Endothelial cell of umbilical vein (primary cell): Measurements from ENCODE around the gene HECTD4. TPM values are rescaled to one million over a fixed set of nuclear protein-coding genes. Genes with fewer than 3 reads are reported as not detected.

ENCODE experiments used
- BruUV-seq: library from RNA; stranded (reverse); fragments of 400-500 nt; replicated peaks from 2 replicates; lab custom pipeline; 2021; lab: Mats Ljungman, UMichigan
- CTCF ChIA-PET: fragments of 300-600, 350-600 bp; sonication (Branson Sonifier 250); formaldehyde crosslinking; loops from one replicate; lab custom pipeline; 2021; ENCODE audit warnings: antibody characterized with exemption, inconsistent platforms; lab: Charles Lee
- POLR2A ChIA-PET: fragments of 300-600, 350-600 bp; sonication (Branson Sonifier 250); formaldehyde crosslinking; loops from one replicate; lab custom pipeline; 2021; ENCODE audit warnings: antibody characterized with exemption, inconsistent platforms; lab: Charles Lee
- DNase-seq: peaks from one replicate; pipeline ENCODE4 v3.0.0-alpha.2; 2011; ENCODE audit warnings: low read depth, low spot score
- FAIRE-seq: peaks from 2 replicates; lab custom pipeline; 2011; peaks lifted over from hg19 to GRCh38; lab: Jason Lieb, UNC
- H2AFZ ChIP-seq: 2 replicates; pipeline ENCODE4 v1.6.0; 2012; ENCODE audit warnings: low read depth, low read length, control low read depth, inconsistent platforms
- H3K27ac ChIP-seq: 2 replicates; pipeline ENCODE4 v1.5.1; 2011; ENCODE audit warnings: low read depth, mild to moderate bottlenecking, control low read depth, low read length, moderate library complexity; ENCODE audit not compliant: insufficient read depth
- H3K27me3 ChIP-seq, 2 experiments: 2 replicates each; pipeline versions ENCODE4 v1.6.0 to v1.6.1; 2011; ENCODE audit warnings: low read length in 2 of 2, mixed read lengths in 1 of 2; ENCODE audit not compliant: control insufficient read depth in 2 of 2, insufficient read depth in 2 of 2
- H3K36me3 ChIP-seq, 2 experiments: 2 replicates in 1 of 2; 3 replicates in 1 of 2; pipeline ENCODE4 v1.5.1; 2011; ENCODE audit warnings: low read length in 2 of 2, mild to moderate bottlenecking in 1 of 2, moderate library complexity in 1 of 2; ENCODE audit not compliant: control insufficient read depth in 2 of 2, insufficient read depth in 2 of 2; ENCODE audit errors: extremely low read depth in 1 of 2
- H3K4me1 ChIP-seq: 3 replicates; pipeline ENCODE4 v1.5.1; 2011; ENCODE audit warnings: mild to moderate bottlenecking, low read length; ENCODE audit not compliant: control insufficient read depth, insufficient read depth; ENCODE audit errors: extremely low read depth
- H3K4me2 ChIP-seq: 2 replicates; pipeline ENCODE4 v1.6.1; 2011; ENCODE audit warnings: low read length, control low read depth, mixed read lengths; ENCODE audit not compliant: insufficient read depth
- H3K4me3 ChIP-seq, 3 experiments: fragments of 200-600 bp in 1 of 3; sonication (generic), shearing (Covaris generic) in 1 of 3; replicated peaks in 1 of 3; 2 replicates each; pipeline ENCODE4 v1.5.1; 2011 to 2016; ENCODE audit warnings: control low read depth in 3 of 3, low read length in 3 of 3, mild to moderate bottlenecking in 2 of 3, inconsistent platforms in 1 of 3, low read depth in 1 of 3, moderate library complexity in 1 of 3; ENCODE audit not compliant: insufficient read depth in 1 of 3
- H3K79me2 ChIP-seq: 2 replicates; pipeline ENCODE4 v1.6.0; 2012; ENCODE audit warnings: low read length, inconsistent platforms; ENCODE audit not compliant: control insufficient read depth, insufficient read depth
- H3K9ac ChIP-seq: replicated peaks from 2 replicates; pipeline ENCODE3; 2011; ENCODE audit warnings: low read length, control low read depth; ENCODE audit not compliant: insufficient read depth; ENCODE audit errors: extremely low read depth
- H3K9me1 ChIP-seq: replicated peaks from 3 replicates; pipeline ENCODE4 v1.6.0; 2011; ENCODE audit warnings: mild to moderate bottlenecking, low read length; ENCODE audit not compliant: control insufficient read depth, insufficient read depth; ENCODE audit errors: extremely low read depth
- H3K9me3 ChIP-seq: replicated peaks from 2 replicates; pipeline ENCODE4 v1.5.1; 2012; ENCODE audit warnings: low read length, inconsistent platforms; ENCODE audit not compliant: control insufficient read depth, insufficient read depth
- H4K20me1 ChIP-seq: replicated peaks from 2 replicates; pipeline ENCODE3; 2011; ENCODE audit warnings: mild to moderate bottlenecking, low read length; ENCODE audit not compliant: control insufficient read depth, insufficient read depth; ENCODE audit errors: extremely low read depth
- EZH2 ChIP-seq: IDR thresholded peaks from 2 replicates; pipeline ENCODE4 v1.6.1; 2012; ENCODE audit warnings: borderline replicate concordance, low read depth, mild to moderate bottlenecking, moderate library complexity, low read length, inconsistent platforms; ENCODE audit not compliant: severe bottlenecking
- FOS ChIP-seq: IDR thresholded peaks from 2 replicates; pipeline ENCODE4 v1.6.1; 2011; ENCODE audit warnings: mild to moderate bottlenecking, low read length, moderate library complexity, borderline replicate concordance; ENCODE audit not compliant: insufficient read depth
- GATA2 ChIP-seq: IDR thresholded peaks from 2 replicates; pipeline ENCODE4 v1.7.0; 2011; ENCODE audit warnings: low read depth, mild to moderate bottlenecking, moderate library complexity, mixed read lengths, low read length; ENCODE audit not compliant: insufficient read length, insufficient read depth
- JUN ChIP-seq: IDR thresholded peaks from 2 replicates; pipeline ENCODE4 v1.6.1; 2011; ENCODE audit warnings: borderline replicate concordance, low read depth; ENCODE audit not compliant: insufficient read length, insufficient read depth
- MYC ChIP-seq: IDR thresholded peaks from one replicate; pipeline ENCODE4 v1.6.1; 2011; ENCODE audit warnings: mild to moderate bottlenecking, low read depth, low read length
- POLR2A ChIP-seq: IDR thresholded peaks from 2 replicates; pipeline ENCODE4 v1.6.1; 2012; ENCODE audit warnings: low read depth, mild to moderate bottlenecking, control low read depth, low read length
- POLR2AphosphoS5 ChIP-seq: IDR thresholded peaks from 2 replicates; pipeline ENCODE4 v1.6.1; 2012; ENCODE audit warnings: low read depth, mild to moderate bottlenecking, control low read depth, low read length, moderate library complexity; ENCODE audit not compliant: insufficient read depth
- dilution Hi-C: fragments of 300-500 bp; cut with MboI; formaldehyde crosslinking; loops from one replicate; pipeline ENCODE4 v1.15.0; 2019; ENCODE audit warnings: low sequenced_read_pairs; ENCODE audit not compliant: extremely low pct_ligation_motif_present
- intact Hi-C: fragments of 100-400 bp; cut with micrococcal nuclease; formaldehyde crosslinking; loops from one replicate; pipeline ENCODE4 v1.10.0; 2022
- polyA plus RNA-seq, 4 experiments: library from polyadenylated mRNA; depleted of rRNA in 3 of 4; stranded (reverse) in 3 of 4; unstranded in 1 of 4; fragments of >200 nt; gene quantifications; 2 replicates each; pipeline versions ENCODE4 v1.2.1 to v1.2.3, GENCODE V29; 2011 to 2012; ENCODE audit warnings: missing spikeins in 1 of 4
- total RNA-seq: library from RNA; stranded (reverse); gene quantifications from 2 replicates; pipeline ENCODE4 v1.2.3, GENCODE V29; 2021
- TF ChIP-seq, protein P1 (sequence below), 2 donors: IDR thresholded peaks; 1 replicate in 1 of 2; 2 replicates in 1 of 2; pipeline ENCODE4 v1.5.1; 2011; ENCODE audit warnings: low read length in 2 of 2, mild to moderate bottlenecking in 2 of 2, moderate library complexity in 2 of 2, control low read depth in 1 of 2, inconsistent platforms in 1 of 2, low read depth in 1 of 2; ENCODE audit not compliant: insufficient read depth in 1 of 2; ENCODE audit errors: extremely low read depth in 1 of 2
- TF ChIP-seq, protein P2 (sequence below): IDR thresholded peaks from 2 replicates; pipeline ENCODE4 v1.6.1; 2011; ENCODE audit not compliant: insufficient read depth, insufficient read length

Gene HECTD4
- total and polyA plus RNA-seq, 2 donors (not counting 3 experiments of a cell fraction or from before 2014, with no cell fraction given) = 9.7 to 47.7 TPM

DNA sequence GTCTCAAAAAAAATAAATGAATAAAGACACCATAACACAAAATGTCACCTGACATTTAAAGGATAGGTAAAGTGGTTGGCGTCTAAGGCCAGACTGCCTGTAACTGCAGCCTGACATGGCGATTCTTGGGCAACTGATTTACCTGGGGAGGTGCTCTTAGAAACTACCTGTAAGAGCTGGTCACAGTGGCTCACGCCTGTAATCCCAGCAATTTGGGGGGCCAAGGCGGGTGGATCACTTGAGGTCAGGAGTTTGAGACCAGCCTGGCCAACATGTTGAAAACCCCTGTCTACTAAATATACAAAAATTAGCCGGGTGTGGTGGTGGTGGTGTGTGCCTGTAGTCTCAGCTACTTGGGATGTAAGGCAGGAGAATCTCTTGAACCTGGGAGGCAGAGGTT, 18.8 kb upstream of the HECTD4 start:
- Histone ChIP-seq H3K27me3 (no peaks in the 10 kb centered on the region), H3K9ac (no peak overlapping the region), H3K4me1 (no peaks in the 10 kb centered on the region), H3K79me2 (no peaks in the 10 kb centered on the region), H3K9me1 (no peaks in the 10 kb centered on the region), H3K4me2 (no peak overlapping the region), H2AFZ (no peak overlapping the region), H3K4me3 (no peak overlapping the region), H3K36me3 (peaks cover 15 to 17% of the 10 kb centered on the region in 2 experiments), H3K9me3 (no peaks in the 10 kb centered on the region), H3K27ac (no peak overlapping the region), H4K20me1 (no peaks in the 10 kb centered on the region)
- BruUV-seq = no TSS peak
- intact Hi-C loops (no loop called here), dilution Hi-C loops (no loop called here)
- CTCF ChIA-PET = interaction anchor here (1.0 to 2.4 kb wide), 2 partner anchors 14 to 336 kb away, joined by 3 to 10 read pairs; no protein-coding TSS in a partner anchor
- FAIRE-seq (no peak), DNase-seq (no peak)
- POLR2A ChIA-PET = no interaction called here
- TF ChIP-seq, protein P1, sequence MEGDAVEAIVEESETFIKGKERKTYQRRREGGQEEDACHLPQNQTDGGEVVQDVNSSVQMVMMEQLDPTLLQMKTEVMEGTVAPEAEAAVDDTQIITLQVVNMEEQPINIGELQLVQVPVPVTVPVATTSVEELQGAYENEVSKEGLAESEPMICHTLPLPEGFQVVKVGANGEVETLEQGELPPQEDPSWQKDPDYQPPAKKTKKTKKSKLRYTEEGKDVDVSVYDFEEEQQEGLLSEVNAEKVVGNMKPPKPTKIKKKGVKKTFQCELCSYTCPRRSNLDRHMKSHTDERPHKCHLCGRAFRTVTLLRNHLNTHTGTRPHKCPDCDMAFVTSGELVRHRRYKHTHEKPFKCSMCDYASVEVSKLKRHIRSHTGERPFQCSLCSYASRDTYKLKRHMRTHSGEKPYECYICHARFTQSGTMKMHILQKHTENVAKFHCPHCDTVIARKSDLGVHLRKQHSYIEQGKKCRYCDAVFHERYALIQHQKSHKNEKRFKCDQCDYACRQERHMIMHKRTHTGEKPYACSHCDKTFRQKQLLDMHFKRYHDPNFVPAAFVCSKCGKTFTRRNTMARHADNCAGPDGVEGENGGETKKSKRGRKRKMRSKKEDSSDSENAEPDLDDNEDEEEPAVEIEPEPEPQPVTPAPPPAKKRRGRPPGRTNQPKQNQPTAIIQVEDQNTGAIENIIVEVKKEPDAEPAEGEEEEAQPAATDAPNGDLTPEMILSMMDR (IDR thresholded peaks at IDR 0.05; ENCODE audit: extremely low read depth in 1 of 2, insufficient read depth in 1 of 2, low read depth in 1 of 2, low read length in 2 of 2) = no peak
- TF ChIP-seq FOS = no peak
- TF ChIP-seq JUN = no peak
- no peak for TF ChIP-seq POLR2A
- TF ChIP-seq MYC = no peak
- TF ChIP-seq, protein P2, sequence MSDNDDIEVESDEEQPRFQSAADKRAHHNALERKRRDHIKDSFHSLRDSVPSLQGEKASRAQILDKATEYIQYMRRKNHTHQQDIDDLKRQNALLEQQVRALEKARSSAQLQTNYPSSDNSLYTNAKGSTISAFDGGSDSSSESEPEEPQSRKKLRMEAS = no peak
- no peak for TF ChIP-seq POLR2AphosphoS5
- TF ChIP-seq GATA2 = no peak
- no peak for TF ChIP-seq EZH2
